K562 (cell line): ENCODE measurements around the gene SOST. TPM values are rescaled to one million over a fixed set of nuclear protein-coding genes. Genes with fewer than 3 reads are reported as not detected.

ENCODE experiments used
- ATF2 ChIP-seq: sonication (generic); formaldehyde crosslinking; IDR thresholded peaks from 2 replicates; pipeline ENCODE4 v1.8.1; 2022; ENCODE audit warnings: missing genetic modification reagents
- BHLHE40 ChIP-seq: IDR thresholded peaks from 2 replicates; pipeline ENCODE4 v1.6.1; 2011; ENCODE audit warnings: low read length, improper control_type of control experiment
- CCNT2 ChIP-seq: IDR thresholded peaks from 2 replicates; pipeline ENCODE4 v1.6.1; 2011; ENCODE audit warnings: borderline replicate concordance, low read depth, mild to moderate bottlenecking, moderate library complexity, mixed read lengths, low read length; ENCODE audit not compliant: insufficient read length; ENCODE audit errors: extremely low read depth
- CHD2 ChIP-seq: IDR thresholded peaks from 2 replicates; pipeline ENCODE4 v1.6.1; 2011; ENCODE audit warnings: low read depth, low read length
- EP400 ChIP-seq: fragments of 450-650 bp; IDR thresholded peaks from 2 replicates; pipeline ENCODE4 v1.6.1; 2017; ENCODE audit warnings: antibody characterized with exemption, mild to moderate bottlenecking, moderate library complexity
- ETS2 ChIP-seq: IDR thresholded peaks from 2 replicates; pipeline ENCODE4 v1.6.1; 2016; ENCODE audit warnings: borderline replicate concordance, missing genetic modification characterization, mild to moderate bottlenecking, moderate library complexity, missing compliant biosample characterization; ENCODE audit not compliant: poor library complexity, severe bottlenecking
- GTF2E2 ChIP-seq: fragments of 200-800 bp; sonication (Bioruptor generic); IDR thresholded peaks from 2 replicates; pipeline ENCODE4 v1.6.1; 2016; ENCODE audit warnings: missing genetic modification characterization, missing compliant biosample characterization
- HDAC1 ChIP-seq, 2 experiments: fragments of 450-650 bp; IDR thresholded peaks; 2 replicates each; pipeline ENCODE4 v1.6.1; 2016 to 2017; ENCODE audit warnings: inconsistent platforms in 1 of 2, mild to moderate bottlenecking in 1 of 2, moderate library complexity in 1 of 2
- HNRNPL ChIP-seq: fragments of 200-400 bp; formaldehyde crosslinking; IDR thresholded peaks from 2 replicates; pipeline ENCODE4 v1.6.1; 2017; ENCODE audit warnings: low read depth, mild to moderate bottlenecking, low read length
- ILF3 ChIP-seq: fragments of 450-650 bp; IDR thresholded peaks from 2 replicates; pipeline ENCODE4 v1.6.1; 2018; ENCODE audit warnings: antibody characterized with exemption, mild to moderate bottlenecking, moderate library complexity, borderline replicate concordance
- KDM5B ChIP-seq: fragments of 200-600 bp; sonication (generic); IDR thresholded peaks from 2 replicates; pipeline ENCODE4 v1.6.1; 2012; ENCODE audit warnings: low read depth, mild to moderate bottlenecking, moderate library complexity, low read length, control low read depth, inconsistent platforms; ENCODE audit not compliant: insufficient replicate concordance
- LEF1 ChIP-seq: fragments of 450-650 bp; IDR thresholded peaks from 2 replicates; pipeline ENCODE4 v1.6.1; 2016; ENCODE audit warnings: mild to moderate bottlenecking
- POLR2B ChIP-seq: fragments of 450-650 bp; IDR thresholded peaks from 2 replicates; pipeline ENCODE4 v1.6.1; 2018; ENCODE audit warnings: low read depth; ENCODE audit not compliant: partially characterized antibody
- RFX5 ChIP-seq: IDR thresholded peaks from 2 replicates; pipeline ENCODE4 v1.6.1; 2011; ENCODE audit warnings: low read depth, mild to moderate bottlenecking, improper control_type of control experiment, low read length
- SAP30 ChIP-seq: fragments of 200-600 bp; sonication (generic); IDR thresholded peaks from 2 replicates; pipeline ENCODE4 v1.6.1; 2012; ENCODE audit warnings: borderline replicate concordance, low read depth, mild to moderate bottlenecking, moderate library complexity, low read length, control low read depth, inconsistent platforms; ENCODE audit not compliant: insufficient read depth, poor library complexity, severe bottlenecking
- SMARCC2 ChIP-seq: fragments of 450-650 bp; IDR thresholded peaks from 2 replicates; pipeline ENCODE4 v1.6.1; 2017; ENCODE audit warnings: antibody characterized with exemption, moderate library complexity, mild to moderate bottlenecking, low read depth
- TARDBP ChIP-seq: fragments of 450-650 bp; IDR thresholded peaks from 2 replicates; pipeline ENCODE4 v1.6.1; 2016
- TOE1 ChIP-seq, 2 experiments: fragments of 450-650 bp in 1 of 2; sonication (generic) in 1 of 2; formaldehyde crosslinking in 1 of 2; IDR thresholded peaks; 2 replicates each; pipeline versions ENCODE4 v1.7.1 to v1.8.0; 2016 to 2022; ENCODE audit warnings: borderline replicate concordance in 2 of 2, mild to moderate bottlenecking in 2 of 2, antibody characterized with exemption in 1 of 2, inconsistent platforms in 1 of 2, low read depth in 1 of 2, missing genetic modification reagents in 1 of 2, moderate library complexity in 1 of 2
- ZC3H4 ChIP-seq: sonication (generic); formaldehyde crosslinking; IDR thresholded peaks from 2 replicates; pipeline ENCODE4 v1.9.0; 2021; ENCODE audit warnings: missing genetic modification reagents, borderline replicate concordance
- ZFPM2 ChIP-seq: fragments of 250-450 bp; sonication (Bioruptor Pico); IDR thresholded peaks from 2 replicates; pipeline ENCODE4 v1.5.1; 2022; ENCODE audit warnings: mild to moderate bottlenecking
- ZNF395 ChIP-seq: fragments of 200-800 bp; sonication (Bioruptor generic); IDR thresholded peaks from 2 replicates; pipeline ENCODE4 v1.6.1; 2017; ENCODE audit warnings: missing genetic modification characterization, missing compliant biosample characterization
- polyA plus RNA-seq, 8 experiments: library from polyadenylated mRNA; depleted of rRNA in 4 of 8; stranded (reverse) in 5 of 8; unstranded in 3 of 8; fragments of >200 nt; fragmentation: Nextera tagmentation in 2 of 8; fragmentation: Illumina TruSeq in 1 of 8; extraction: Ambion mirVana in 2 of 8; extraction: Trizol in 1 of 8; gene quantifications; 2 replicates each; pipeline versions ENCODE4 v1.2.1 to v1.2.3, GENCODE V29; 2011 to 2014; ENCODE audit warnings: inconsistent platforms in 1 of 8, missing spikeins in 1 of 8
- total RNA-seq, 7 experiments: library from RNA; depleted of rRNA in 6 of 7; stranded (reverse); fragments of >200 nt in 6 of 7; fragmentation: Illumina TruSeq in 2 of 7; extraction: Trizol in 2 of 7; gene quantifications; 2 replicates each; pipeline versions ENCODE4 v1.2.1 to v1.2.3, GENCODE V29; 2011 to 2021; ENCODE audit warnings: low replicate concordance in 1 of 7
- TF ChIP-seq, protein P1 (sequence below): fragments of 250-450 bp; sonication (Bioruptor Pico); IDR thresholded peaks from 2 replicates; pipeline ENCODE4 v1.5.0; 2021

Gene SOST
- total and polyA plus RNA-seq, 9 of the 15 experiments (the other 6 are each of a cell fraction or from before 2014, with no cell fraction given) = not detected

DNA sequence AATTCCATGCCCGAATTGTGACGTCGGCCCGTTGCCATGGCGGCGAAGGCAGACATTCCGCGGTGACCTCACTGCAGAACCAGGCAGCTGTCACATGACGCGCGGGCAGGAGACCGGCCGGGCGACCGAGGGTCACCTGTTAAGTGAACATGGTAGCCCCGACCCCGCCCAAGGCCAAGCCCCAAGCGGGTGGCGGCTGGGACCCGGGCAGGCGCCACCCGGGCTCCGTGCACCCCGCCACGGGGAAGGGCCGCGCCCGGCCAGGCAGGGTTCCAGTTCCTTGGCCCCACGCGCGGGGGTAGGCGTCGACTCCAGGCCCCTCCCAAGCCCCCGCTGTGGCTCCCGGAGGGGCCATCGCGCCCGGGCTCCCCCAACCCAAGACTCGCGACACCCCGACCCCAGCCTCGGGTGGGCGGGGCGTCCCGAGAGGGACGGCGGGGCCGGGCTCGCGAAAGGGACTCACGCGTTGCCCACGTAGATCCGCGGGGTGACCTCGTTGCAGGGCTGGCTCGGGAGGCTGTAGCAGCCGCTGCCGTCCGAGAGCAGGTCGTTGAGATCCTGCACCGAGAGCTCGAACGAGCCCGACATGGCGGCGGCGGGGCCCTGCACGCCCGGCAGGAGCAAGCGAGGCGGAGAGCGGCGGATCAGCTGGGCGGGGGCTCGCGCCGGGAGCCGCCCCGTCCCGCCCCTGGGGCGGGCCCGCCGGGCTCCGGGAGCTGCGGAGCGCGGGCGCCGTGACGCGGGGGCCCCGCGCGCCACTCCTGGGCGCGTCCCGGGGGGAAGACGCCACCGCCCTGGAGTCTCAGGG lies 19.9 kb upstream of the SOST start, which contains the start of gene DUSP3 (continued):
- TF ChIP-seq ILF3 (peak; percentile 68; the same call in 1 of the 2 replicates), CHD2 (peak; percentile 79), ZNF395 (CRISPR knock-in tag) (peak; percentile 20; the same call in 1 of the 2 replicates), POLR2B (peak; percentile 45), CCNT2 (peak; percentile 62), SAP30 (peak; percentile 49), SMARCC2 (no peak), EP400 (peak; percentile 53; the same call in 1 of the 2 replicates), KDM5B (peak; percentile 86), ZC3H4 (CRISPR knock-in tag) (peak; percentile 80; the same call in 1 of the 2 replicates), TARDBP (0 out of 2 replicates have a peak, but pooled peaks have one; percentile 34), GTF2E2 (tag) (peak; percentile 40; the same call in 1 of the 2 replicates), RFX5 (no peak), HDAC1 (IDR thresholded peaks at IDR 0.05) (peak in 1 of 2 experiments; percentile 46; a peak in 1 of 4 replicates), BHLHE40 (peak; percentile 75), ZFPM2 (CRISPR knock-in tag) (no peak), TOE1 (IDR thresholded peaks at IDR 0.05; ENCODE audit: borderline replicate concordance) (peak; percentile 89; the same call in 1 of the 2 replicates), TOE1 (CRISPR knock-in tag; IDR thresholded peaks at IDR 0.05; ENCODE audit: borderline replicate concordance, low read depth) (0 out of 2 replicates have a peak, but pooled peaks have one; percentile 60), LEF1 (no peak), HNRNPL (no peak), ETS2 (tag) (no peak), ATF2 (CRISPR knock-in tag) (peak; percentile 56; the same call in 1 of the 2 replicates)
- TF ChIP-seq, protein P1, sequence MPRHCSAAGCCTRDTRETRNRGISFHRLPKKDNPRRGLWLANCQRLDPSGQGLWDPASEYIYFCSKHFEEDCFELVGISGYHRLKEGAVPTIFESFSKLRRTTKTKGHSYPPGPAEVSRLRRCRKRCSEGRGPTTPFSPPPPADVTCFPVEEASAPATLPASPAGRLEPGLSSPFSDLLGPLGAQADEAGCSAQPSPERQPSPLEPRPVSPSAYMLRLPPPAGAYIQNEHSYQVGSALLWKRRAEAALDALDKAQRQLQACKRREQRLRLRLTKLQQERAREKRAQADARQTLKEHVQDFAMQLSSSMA (CRISPR knock-in tag) = peak; percentile 80; the same call in 1 of the 2 replicates
